Caco-2 (cell line): ENCODE measurements around the gene ELK1. TPM values are rescaled to one million over a fixed set of nuclear protein-coding genes. Genes with fewer than 3 reads are reported as not detected.

Source experiments
- microRNA-seq: library from miRNA; unstranded; fragments of <30 nt; microRNA quantifications from one replicate; pipeline ENCODE4 v1.2.0, GENCODE V29; 2022
- total RNA-seq: library from RNA; stranded (reverse); gene quantifications from 2 replicates; pipeline ENCODE4 v1.2.3, GENCODE V29; 2022

ELK1 gene
- total RNA-seq, 1 experiment from 2014 or later: 29.3 TPM

Small RNAs within 50 kb of the gene (microRNA-seq; reads per million reads assigned to microRNA genes)
- not detected for gene MIR4769

Other genes with a start within 250 kb of the ELK1 start
- gene ZNF41, start 167.3 kb downstream of the ELK1 start, total RNA-seq: 5.1 and 6.6 TPM in 2 replicates
- 65.4 and 68.5 TPM in 2 replicates for gene ARAF, start 89.4 kb downstream of the ELK1 start, total RNA-seq
- 3.9 and 5.0 TPM in 2 replicates for gene TIMP1, start 68.1 kb downstream of the ELK1 start, total RNA-seq
- not detected in 2 replicates for gene SYN1, start 30.7 kb downstream of the ELK1 start, total RNA-seq
- 0.34 and 0.88 TPM in 2 replicates for gene CFP, start 20.6 kb downstream of the ELK1 start, total RNA-seq
- 116 and 120 TPM in 2 replicates for gene UXT, start 8.6 kb upstream of the ELK1 start, total RNA-seq
- gene ZNF81, start 186.3 kb upstream of the ELK1 start, total RNA-seq: 7.7 and 9.5 TPM in 2 replicates